Astrocyte (in vitro differentiated cells and primary cell): ENCODE data around the gene KRT77.

Experiments
- EZH2 ChIP-seq: IDR thresholded peaks from 2 replicates; pipeline ENCODE4 v1.6.1; 2012; ENCODE audit warnings: mild to moderate bottlenecking, low read length, inconsistent platforms; ENCODE audit not compliant: insufficient read depth
- TF ChIP-seq, protein P1 (sequence below): IDR thresholded peaks from 2 replicates; pipeline ENCODE4 v1.5.1; 2011; ENCODE audit warnings: low read depth, mild to moderate bottlenecking, inconsistent platforms, low read length, moderate library complexity; ENCODE audit not compliant: insufficient read depth

DNA sequence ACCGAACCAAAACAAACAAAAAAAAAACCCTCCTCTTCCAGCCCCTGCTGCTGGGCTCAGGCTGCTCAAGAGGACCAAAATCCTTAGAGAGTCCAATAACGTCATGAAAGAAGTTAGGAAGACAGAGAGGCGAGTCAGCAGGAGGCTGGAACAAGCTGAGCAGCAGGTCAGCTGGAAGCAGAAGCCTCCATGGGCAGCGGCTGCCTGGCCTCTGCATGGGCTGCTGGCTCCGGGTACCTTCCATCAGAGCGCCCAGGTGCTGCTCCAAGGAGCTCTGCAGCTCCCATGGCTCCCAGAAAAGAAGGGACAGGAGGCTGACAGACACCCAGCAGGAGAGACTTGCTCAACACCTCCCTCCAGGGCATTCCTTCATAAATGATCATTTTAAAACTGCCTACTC, 48.1 kb downstream of the KRT77 start:
- TF ChIP-seq, protein P1, sequence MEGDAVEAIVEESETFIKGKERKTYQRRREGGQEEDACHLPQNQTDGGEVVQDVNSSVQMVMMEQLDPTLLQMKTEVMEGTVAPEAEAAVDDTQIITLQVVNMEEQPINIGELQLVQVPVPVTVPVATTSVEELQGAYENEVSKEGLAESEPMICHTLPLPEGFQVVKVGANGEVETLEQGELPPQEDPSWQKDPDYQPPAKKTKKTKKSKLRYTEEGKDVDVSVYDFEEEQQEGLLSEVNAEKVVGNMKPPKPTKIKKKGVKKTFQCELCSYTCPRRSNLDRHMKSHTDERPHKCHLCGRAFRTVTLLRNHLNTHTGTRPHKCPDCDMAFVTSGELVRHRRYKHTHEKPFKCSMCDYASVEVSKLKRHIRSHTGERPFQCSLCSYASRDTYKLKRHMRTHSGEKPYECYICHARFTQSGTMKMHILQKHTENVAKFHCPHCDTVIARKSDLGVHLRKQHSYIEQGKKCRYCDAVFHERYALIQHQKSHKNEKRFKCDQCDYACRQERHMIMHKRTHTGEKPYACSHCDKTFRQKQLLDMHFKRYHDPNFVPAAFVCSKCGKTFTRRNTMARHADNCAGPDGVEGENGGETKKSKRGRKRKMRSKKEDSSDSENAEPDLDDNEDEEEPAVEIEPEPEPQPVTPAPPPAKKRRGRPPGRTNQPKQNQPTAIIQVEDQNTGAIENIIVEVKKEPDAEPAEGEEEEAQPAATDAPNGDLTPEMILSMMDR = no peak
- no peak for TF ChIP-seq EZH2
